NCI-H2227 (cell line): ENCODE results near the gene CAMTA1.

ENCODE experiments used
- DNase-seq: peaks from one replicate; lab custom pipeline; 2025; ENCODE audit not compliant: unreplicated experiment; lab: John Stamatoyannopoulos, UW

Gene CAMTA1

GRCh38 chr1:7265771-7266371 lies 480.6 kb downstream of the CAMTA1 start:
- DNase-seq, result no peak

- no peak for DNase-seq
Observed at GRCh38 chr1:7266561-7266960, 481.3 kb downstream of the CAMTA1 start.

DNA sequence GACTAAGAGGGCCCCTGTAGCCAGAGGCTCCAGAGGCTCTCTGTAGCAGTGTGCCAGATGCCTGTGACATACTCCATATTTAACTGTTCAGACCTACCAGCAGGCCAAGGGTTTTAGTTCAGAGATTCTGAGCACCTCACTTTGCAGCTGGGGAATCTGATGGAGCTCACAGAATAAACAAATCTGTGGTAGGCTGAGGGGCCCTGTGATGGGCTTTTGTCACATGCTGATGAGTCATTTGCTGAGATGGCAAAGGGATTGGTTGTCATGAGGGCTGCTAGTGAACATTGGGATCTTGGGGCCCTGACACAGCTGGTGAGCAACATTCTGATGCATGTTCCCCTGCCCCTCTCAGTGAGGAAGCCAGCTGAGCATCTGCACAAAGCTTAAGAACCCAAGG lies 482.2 kb downstream of the CAMTA1 start:
- DNase-seq, result no peak

DNA sequence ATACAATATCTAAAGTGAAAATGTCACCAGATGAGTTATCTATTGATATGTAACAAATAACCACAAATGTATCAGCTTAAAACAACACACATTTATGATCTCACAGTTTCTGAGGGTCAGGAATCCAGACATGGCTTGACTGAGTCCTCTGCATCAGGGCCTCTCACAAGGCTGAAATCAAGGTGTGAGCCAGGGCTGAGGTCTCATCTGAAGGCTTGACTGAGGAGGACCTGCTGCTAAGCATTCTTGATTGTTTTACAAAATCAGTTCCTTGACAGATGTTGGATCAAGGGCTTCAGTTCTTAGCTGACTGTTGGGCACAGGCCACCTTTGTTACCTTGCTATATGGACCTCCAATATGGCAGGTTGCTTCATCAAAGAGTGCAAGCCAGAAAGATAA lies 483.7 kb downstream of the CAMTA1 start:
- no peak for DNase-seq

DNA sequence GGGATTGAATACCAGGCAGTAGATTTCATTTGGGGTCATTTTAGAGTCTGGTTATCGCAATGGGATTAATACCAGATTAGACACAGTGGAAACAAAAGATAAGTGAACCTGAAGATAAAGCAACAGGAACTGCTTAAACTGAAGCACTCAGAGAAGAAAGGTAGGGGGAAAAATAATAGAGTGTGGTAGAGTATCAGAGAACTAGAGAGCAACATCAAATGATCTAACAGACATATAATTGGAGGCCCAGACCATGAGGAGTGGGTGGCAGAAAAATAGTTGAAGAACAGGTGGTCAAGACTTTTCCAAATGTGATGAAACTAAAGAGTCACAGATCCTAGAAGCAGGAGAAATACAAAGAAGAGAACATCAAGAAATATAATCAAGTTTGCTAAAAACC lies 484.3 kb downstream of the CAMTA1 start:
- DNase-seq, result no peak

GRCh38 chr1:7274256-7274655 lies 489.0 kb downstream of the CAMTA1 start:
- DNase-seq, result no peak

DNA sequence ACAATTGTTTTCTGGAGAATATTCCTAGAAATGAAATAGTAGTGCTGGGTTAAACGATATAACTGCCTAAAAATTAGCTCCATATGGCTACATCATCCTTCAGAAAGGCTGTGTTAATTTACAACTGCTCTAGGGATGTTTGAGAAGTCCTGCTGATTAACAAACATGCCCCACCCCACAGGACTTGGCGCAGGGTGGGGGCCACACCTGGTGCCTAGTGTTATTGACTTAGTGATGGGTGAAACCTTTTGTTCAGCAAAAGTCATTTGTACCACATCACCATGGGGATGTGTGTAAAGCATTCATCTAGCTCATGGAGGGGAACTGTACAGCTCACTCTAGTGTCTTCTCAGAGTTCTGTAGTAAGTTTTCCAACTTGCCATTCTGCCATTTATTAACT lies 492.8 kb downstream of the CAMTA1 start:
- DNase-seq, result no peak

- no peak for DNase-seq
Observed at GRCh38 chr1:7278827-7279765, 493.8 kb downstream of the CAMTA1 start.

GRCh38 chr1:7279769-7280168 lies 494.5 kb downstream of the CAMTA1 start:
- DNase-seq, result no peak

DNA sequence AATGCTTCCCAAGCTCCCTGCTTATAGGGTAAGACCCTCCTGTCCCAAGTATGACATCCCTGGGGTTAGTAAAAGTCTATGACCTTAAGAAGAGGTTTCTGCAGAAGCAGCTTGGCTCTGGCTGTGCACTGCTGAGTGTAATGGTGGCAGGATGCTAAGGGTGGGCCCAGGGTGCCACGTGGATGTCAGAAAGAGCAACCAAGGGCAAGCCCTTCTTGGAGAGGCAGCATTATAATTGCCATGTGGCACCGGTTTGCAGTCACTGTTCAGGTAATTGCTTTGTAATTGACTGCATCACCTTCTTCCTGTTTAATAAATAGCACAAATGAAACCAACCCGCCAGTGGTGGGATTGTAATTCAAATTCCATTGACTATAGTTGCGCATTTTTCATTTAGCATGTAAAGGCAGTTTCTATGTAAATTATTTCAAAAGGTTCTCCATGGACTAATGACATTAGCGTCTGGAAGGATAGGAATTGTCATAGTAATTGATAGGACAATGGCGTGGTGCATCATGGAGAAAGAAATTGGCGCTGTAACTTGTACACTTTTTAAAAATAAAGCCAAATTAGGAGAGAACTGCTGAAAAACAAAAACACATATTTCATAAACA lies 495.2 kb downstream of the CAMTA1 start:
- DNase-seq, result no peak

- DNase-seq, result no peak
Observed at GRCh38 chr1:7281821-7282220, 496.6 kb downstream of the CAMTA1 start.

GRCh38 chr1:7284839-7285435 lies 499.7 kb downstream of the CAMTA1 start:
- no peak for DNase-seq

DNA sequence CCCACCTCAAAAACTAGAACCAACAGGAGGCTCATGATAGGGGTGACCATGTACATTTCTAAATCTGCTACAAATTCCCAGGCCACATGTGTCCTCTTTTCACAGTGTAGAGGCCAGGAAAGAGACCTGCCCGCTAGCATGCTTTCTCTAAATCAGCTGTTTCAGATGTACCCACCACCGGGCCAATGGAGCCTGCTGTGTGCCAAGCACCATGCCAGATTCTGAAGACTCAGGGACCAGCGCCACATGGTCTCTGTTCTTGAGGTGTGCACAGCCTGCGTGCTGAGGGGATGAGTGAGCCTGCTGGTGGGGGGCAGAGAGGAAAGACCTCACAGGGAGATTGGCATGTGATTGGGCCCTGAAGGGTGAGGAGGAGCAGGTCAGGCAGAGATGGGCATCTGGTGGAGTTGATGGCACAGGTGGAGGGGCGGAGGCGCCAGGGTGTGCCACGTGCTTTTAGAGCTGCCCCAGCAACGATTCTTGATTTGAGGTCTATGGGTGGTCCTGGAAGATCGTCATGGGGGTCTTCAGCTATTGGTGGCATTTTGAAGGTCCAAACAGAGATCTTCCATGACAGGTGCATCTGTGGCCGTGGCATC lies 500.7 kb downstream of the CAMTA1 start:
- DNase-seq, result no peak

- no peak for DNase-seq
Observed at GRCh38 chr1:7287013-7287412, 501.8 kb downstream of the CAMTA1 start.

- DNase-seq, result no peak
Observed at GRCh38 chr1:7288992-7289391, 503.7 kb downstream of the CAMTA1 start.

DNA sequence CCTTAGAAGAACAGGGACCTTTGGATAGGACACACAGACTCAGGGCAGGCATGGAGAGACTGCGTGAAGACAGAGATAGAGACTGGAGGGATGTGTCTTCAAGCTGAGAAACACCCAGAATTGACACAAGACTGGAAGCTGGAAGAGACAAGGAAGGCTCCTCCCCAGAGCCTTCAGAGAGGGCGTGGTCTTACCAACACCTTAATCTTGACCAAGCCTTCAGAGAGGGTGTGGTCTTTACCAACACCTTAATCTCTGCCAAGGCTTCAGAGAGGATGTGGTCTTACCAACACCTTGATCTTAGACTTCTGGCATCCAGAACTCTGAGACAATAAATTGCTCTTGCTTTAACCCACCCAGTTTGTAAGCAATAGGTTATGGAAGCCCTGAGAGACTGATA lies 504.4 kb downstream of the CAMTA1 start:
- DNase-seq, result no peak

GRCh38 chr1:7290971-7291970 lies 506.0 kb downstream of the CAMTA1 start:
- no peak for DNase-seq

- no peak for DNase-seq
Observed at GRCh38 chr1:7292036-7292681, 506.9 kb downstream of the CAMTA1 start.

- DNase-seq, result no peak
Observed at GRCh38 chr1:7292714-7293419, 507.6 kb downstream of the CAMTA1 start.
